ENCODE measurements around the gene SPN.
A peak's percentile ranks its signal among the peaks of the same experiment; 100 is the strongest.

Gene SPN

DNA sequence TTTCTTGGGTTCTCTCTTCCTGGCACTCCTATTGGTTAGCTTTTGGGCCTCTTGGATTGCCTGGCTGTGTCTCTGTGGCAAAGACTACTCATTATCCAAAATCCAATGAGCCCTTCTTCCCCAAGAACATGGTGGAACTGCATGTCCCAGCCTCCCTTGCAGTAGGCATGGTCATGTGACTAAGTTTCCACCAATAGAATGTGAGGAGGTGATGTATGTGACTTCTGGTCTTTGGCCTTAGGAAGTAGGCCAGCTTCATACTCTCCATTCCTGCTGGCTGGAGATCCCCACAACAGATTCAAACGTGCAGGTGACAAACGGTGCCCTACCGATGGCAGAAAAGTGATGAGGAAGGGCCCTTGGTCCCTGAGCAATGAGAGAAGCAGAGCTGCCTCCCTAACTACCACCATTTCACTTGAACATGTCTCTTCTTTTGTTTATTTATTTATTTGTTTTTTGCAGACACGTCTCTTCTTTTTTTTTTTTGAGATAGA, 17.3 kb upstream of the SPN start:
- Histone ChIP-seq H3F3A (ENCODE audit: insufficient read depth, low read length) (peaks cover 3% of the 10 kb centered on the region; the same call in 1 of the 2 replicates), H3K9ac (ENCODE audit: low read length) (no peak overlapping the region), H3K4me3 (ENCODE audit: low read depth, low read length, poor library complexity, severe bottlenecking) (no peak overlapping the region), H3K9me2 (ENCODE audit: low read depth, low read length) (no peaks in the 10 kb centered on the region), H3K36me3 (ENCODE audit: insufficient read depth, low read length) (no peaks in the 10 kb centered on the region), H3K79me2 (ENCODE audit: insufficient read depth, low read length) (no peaks in the 10 kb centered on the region), H3K4me2 (ENCODE audit: low read length) (no peak overlapping the region), H3K27me3 (ENCODE audit: insufficient read depth, low read length) (no peaks in the 10 kb centered on the region), H3K27ac (ENCODE audit: low read depth, low read length, poor library complexity, severe bottlenecking) (peak overlapping the region; percentile 17), H2AFZ (ENCODE audit: low read length) (peak overlapping the region; percentile 76), H3K9me3 (ENCODE audit: low read length) (no peaks in the 10 kb centered on the region), H4K20me1 (ENCODE audit: insufficient read depth, low read length) (no peaks in the 10 kb centered on the region), H3K4me1 (ENCODE audit: insufficient read depth, low read length, severe bottlenecking) (peaks cover 33% of the 10 kb centered on the region)
- no peak for TF ChIP-seq CTCF (IDR thresholded peaks at IDR 0.05; ENCODE audit: low read length)
- no peak for TF ChIP-seq EZH2 (IDR thresholded peaks at IDR 0.05; ENCODE audit: borderline replicate concordance, low read length)

- H3K9ac ChIP-seq (ENCODE audit: low read length), result no peak overlapping the region
- no peaks in the 10 kb centered on the region for H3K9me3 ChIP-seq (ENCODE audit: low read length)
- peaks cover 3% of the 10 kb centered on the region; the same call in 1 of the 2 replicates for H3F3A ChIP-seq (ENCODE audit: insufficient read depth, low read length)
- no peaks in the 10 kb centered on the region for H3K36me3 ChIP-seq (ENCODE audit: insufficient read depth, low read length)
- TF ChIP-seq EZH2 (IDR thresholded peaks at IDR 0.05; ENCODE audit: borderline replicate concordance, low read length), result no peak
- TF ChIP-seq CTCF (IDR thresholded peaks at IDR 0.05; ENCODE audit: low read length), result no peak
- H3K4me1 ChIP-seq (ENCODE audit: insufficient read depth, low read length, severe bottlenecking), result peaks cover 30% of the 10 kb centered on the region
- H3K4me3 ChIP-seq (ENCODE audit: low read depth, low read length, poor library complexity, severe bottlenecking), result no peak overlapping the region
- no peak overlapping the region for H3K27ac ChIP-seq (ENCODE audit: low read depth, low read length, poor library complexity, severe bottlenecking)
- no peak overlapping the region for H3K4me2 ChIP-seq (ENCODE audit: low read length)
- no peaks in the 10 kb centered on the region for H3K79me2 ChIP-seq (ENCODE audit: insufficient read depth, low read length)
- no peaks in the 10 kb centered on the region for H3K27me3 ChIP-seq (ENCODE audit: insufficient read depth, low read length)
- no peaks in the 10 kb centered on the region for H3K9me2 ChIP-seq (ENCODE audit: low read depth, low read length)
- H2AFZ ChIP-seq (ENCODE audit: low read length), result no peak overlapping the region
- H4K20me1 ChIP-seq (ENCODE audit: insufficient read depth, low read length), result no peaks in the 10 kb centered on the region
These were observed 16.1 kb upstream of the SPN start for GRCh38 chr16:29646947-29647346.

DNA sequence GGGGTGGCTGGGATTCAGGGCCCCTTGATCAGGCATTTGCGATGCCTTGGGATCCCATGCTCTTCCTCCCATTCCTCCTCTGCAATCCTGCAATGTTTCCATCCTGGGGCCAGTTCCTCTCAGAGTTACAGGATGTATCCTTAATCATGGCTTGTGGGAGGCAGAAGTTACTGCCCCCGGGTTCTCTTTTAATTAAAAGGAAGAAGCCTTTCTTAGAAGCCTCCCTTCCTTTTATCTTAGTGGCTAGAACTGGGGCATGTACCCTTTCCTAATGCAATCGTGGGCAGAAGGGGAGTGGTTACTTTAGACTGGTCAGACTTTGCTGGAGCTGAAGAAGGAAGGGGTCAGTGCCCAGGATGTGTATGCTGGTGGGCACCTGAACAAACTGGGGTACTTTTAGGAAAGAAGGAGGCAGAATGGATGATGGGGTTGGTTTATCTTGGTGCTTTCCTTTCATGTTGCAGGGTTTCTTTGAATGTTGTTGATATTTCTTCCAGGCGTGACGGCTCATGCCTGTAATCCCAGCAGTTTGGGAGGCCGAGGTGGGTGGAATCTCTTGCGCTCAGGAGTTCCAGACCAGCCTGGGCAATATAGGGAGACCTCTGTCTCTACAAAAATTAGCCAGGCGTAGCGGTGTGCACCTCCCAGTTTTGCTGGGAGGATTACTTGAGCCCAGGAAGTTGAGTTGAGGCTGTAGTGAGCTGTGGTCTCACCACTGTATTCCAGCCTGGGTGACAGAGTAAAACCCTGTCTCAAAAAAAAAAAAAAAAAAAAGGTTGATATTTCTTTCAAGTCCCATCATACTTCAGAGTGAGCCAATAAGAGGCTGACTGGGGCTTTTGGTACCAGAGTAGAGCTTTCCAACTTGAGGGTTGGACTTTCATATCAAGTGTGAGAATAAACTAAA, 13.2 kb upstream of the SPN start:
- no peak for TF ChIP-seq EZH2 (IDR thresholded peaks at IDR 0.05; ENCODE audit: borderline replicate concordance, low read length)
- TF ChIP-seq CTCF (IDR thresholded peaks at IDR 0.05; ENCODE audit: low read length), result no peak
- Histone ChIP-seq H3K9me3 (ENCODE audit: low read length) (no peaks in the 10 kb centered on the region), H2AFZ (ENCODE audit: low read length) (no peak overlapping the region), H3K9ac (ENCODE audit: low read length) (no peak overlapping the region), H4K20me1 (ENCODE audit: insufficient read depth, low read length) (no peaks in the 10 kb centered on the region), H3K4me3 (ENCODE audit: low read depth, low read length, poor library complexity, severe bottlenecking) (no peak overlapping the region), H3K9me2 (ENCODE audit: low read depth, low read length) (no peaks in the 10 kb centered on the region), H3K36me3 (ENCODE audit: insufficient read depth, low read length) (no peaks in the 10 kb centered on the region), H3K27me3 (ENCODE audit: insufficient read depth, low read length) (no peaks in the 10 kb centered on the region), H3K27ac (ENCODE audit: low read depth, low read length, poor library complexity, severe bottlenecking) (no peak overlapping the region), H3K4me2 (ENCODE audit: low read length) (no peak overlapping the region), H3K79me2 (ENCODE audit: insufficient read depth, low read length) (no peaks in the 10 kb centered on the region), H3F3A (ENCODE audit: insufficient read depth, low read length) (peaks cover 3% of the 10 kb centered on the region; the same call in 1 of the 2 replicates), H3K4me1 (ENCODE audit: insufficient read depth, low read length, severe bottlenecking) (peaks cover 42% of the 10 kb centered on the region)

All from OCI-LY1 (cell line).